ENCODE results near the gene DDOST.
"Not testable (repeated sequence)": the region's sequence is repeated elsewhere in the genome, so short reads cannot be mapped to it uniquely, and the experiment has no call there.

DDOST gene

DNA sequence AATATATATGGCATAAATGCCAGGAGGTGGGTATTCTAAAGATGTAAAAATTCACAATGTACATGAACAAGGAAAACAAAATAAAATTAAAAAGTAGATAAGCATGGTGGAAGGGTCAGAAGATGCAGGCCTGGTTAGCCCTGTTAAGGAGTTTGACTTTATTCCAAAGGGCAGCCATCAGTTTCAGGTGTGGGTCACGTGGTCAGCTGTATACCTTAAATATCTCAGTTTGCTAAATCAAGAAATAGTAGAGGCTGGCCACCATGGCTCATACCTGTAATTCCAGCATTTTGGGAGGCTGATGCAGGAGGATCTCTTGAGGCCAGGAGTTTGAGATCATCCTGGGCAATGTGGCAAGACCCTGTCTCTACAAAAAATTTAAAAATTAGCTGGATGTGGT, 36.5 kb downstream of the DDOST start:
- DNase-seq (ENCODE audit: low read depth) = no peak

DNA sequence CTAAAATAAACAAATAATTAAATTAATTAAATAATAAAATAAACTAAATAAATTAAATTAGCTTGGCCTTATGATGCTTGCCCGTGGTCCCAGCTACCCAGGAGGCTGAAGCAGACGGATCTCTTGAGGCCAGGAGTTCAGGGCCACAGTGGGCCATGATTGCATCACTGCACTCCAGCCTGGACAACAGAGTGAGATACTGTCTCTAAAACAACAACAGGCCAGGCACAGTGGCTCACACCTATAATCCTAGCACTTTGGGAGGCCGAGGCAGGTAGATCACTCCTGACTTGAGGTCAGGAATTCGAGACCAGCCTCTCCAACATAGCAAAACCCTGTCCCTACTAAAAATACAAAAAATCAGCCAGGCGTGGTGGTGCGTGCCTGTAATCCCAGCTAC, 40.2 kb downstream of the DDOST start:
- DNase-seq (ENCODE audit: low read depth) = no peak

DNA sequence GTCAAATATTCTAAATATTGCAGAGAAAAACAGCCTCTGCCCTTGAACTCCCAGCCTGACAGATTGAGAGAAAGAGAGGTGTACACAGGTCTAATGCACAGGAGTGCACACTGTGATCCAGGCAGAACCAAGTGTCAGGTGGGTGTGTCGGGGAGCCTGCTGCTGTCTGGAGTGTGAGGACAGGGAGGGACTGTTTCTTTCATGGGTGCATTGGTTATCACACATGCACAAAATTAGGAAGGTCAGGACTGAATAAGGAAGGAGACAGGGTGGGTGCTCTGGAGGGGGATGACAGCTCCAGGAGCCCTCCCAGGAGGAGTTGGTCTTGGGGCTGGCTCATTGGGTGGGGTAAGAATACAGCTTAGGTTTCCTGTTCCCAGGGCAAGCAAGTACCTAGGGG, 41.2 kb downstream of the DDOST start:
- DNase-seq (ENCODE audit: low read depth) = no peak

DNA sequence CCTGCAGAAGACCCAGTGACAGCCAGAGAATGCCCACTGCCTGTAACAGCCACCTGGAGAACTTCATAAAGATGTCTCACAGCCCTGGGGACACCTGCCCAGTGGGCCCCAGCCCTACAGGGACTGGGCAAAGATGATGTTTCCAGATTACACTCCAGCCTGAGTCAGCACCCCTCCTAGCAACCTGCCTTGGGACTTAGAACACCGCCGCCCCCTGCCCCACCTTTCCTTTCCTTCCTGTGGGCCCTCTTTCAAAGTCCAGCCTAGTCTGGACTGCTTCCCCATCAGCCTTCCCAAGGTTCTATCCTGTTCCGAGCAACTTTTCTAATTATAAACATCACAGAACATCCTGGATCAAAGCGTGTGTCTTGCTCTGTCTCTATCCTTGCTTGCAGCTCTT, 42.6 kb downstream of the DDOST start:
- DNase-seq (ENCODE audit: low read depth) = no peak

DNA sequence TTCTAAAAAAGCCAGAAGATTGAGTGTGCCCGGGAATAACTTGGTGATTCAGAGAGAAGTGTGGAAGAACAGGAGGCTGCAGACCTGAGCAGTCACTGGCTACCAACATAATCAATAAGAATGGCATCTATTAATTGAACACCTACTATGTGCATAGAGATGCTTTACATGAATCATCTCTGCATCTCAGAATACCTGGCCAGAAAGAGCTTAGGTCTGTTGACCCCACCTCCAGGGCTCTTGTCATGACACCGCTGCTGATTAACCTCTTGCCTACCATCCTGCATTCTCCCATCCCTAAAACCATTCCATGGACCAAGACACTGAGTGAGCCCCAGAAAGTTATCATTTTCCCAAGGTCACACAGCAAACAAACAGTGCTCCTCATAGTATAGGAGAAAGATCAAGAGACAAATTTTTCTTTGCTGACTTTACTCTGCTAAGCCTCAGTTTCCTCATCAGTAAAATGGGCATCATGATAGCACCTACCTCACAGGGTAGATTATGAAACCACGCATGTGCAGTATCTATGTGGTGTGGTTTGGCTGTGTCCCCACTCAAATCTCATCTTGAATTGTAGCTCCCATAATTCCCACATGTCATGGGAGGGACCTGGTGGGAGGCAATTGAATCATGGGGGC, 44.2 kb downstream of the DDOST start:
- DNase-seq (ENCODE audit: low read depth) = no peak

DNA sequence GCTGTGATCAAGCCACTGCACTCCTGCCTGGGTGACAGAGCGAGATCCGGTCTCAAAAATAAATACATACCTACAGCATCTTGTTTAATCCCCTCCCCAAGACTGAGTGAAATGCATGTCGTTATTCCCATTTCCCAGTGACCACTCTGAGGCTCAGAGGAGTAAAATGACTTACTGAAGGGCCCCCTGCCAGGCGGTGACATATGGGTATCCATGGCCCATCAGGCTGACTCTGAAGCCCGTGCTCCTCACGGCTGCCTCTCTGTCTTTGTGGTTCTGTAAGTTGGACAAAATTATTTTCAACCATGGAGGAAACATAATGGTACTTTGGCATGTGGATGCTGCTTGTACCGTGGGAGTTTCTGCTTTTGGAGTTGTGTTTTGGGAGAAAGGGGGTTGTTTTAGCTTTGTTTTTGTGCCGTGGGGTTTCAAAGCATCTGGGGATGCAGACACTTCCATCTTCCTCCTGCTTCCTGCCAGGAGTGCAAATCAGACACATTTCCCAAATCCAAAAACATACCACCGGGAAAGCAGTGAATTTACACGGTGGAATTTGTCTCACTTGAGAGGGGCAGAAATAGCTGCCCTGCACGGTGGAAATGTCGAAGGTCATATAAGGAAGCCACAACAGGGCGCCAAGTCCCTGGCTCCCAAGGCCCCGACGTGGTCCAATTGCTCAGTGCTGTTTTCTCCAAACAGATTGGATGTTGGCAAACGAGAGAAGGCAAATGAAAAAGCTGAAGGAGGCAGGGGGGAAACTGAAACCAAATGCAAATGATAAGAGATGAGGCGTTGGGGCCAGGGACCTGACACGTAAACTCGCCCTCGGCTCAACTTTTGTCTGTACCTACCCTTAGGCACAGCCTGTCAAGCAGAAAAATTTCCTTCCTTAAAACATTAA, 45.0 kb downstream of the DDOST start:
- no peak for DNase-seq (ENCODE audit: low read depth)

DNA sequence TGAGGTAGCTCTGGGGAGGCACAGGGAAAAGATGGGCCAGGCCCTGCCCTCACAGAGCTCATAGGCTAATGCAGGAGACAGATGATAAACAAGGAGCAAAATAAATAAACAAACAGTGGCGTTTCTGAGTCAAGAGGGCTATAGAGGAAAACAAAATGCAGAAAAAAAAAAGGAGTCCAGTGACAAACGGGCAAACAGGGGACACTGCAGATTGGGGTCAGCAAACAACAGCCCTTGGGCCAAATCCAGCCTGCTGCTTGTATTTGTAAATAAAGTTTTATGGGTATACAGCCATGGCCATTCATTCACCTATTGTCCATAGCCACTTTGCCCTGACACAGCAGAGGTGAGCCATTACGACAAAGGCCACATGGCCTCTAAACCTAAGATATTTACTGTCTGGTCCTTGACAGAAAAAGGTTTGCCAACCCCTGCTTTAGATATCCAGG, 47.0 kb downstream of the DDOST start:
- no peak for DNase-seq (ENCODE audit: low read depth)

DNA sequence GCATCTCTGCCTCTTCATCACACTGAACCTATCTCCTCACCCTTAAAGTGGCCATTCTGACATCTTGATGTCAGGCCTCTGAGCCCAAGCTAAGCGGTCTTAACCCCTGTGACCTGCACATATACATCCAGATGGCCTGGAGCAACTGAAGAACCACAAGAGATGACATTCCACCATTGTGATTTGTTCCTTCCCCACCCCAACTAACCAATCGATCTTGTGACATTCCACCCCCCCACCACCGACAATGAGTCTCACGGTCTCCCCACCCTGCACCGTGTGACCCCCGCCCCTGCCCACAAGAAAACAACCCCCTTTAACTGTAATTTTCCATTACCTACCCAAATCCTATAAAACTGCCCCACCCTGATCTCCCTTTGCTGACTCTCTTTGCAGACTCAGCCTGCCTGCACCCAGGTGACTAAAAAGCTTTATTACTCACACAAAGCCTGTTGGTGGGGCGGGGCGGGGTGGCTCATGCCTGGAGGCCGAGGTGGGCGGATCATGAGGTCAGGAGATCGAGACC, 48.9 kb downstream of the DDOST start:
- no peak for DNase-seq (ENCODE audit: low read depth)

DNA sequence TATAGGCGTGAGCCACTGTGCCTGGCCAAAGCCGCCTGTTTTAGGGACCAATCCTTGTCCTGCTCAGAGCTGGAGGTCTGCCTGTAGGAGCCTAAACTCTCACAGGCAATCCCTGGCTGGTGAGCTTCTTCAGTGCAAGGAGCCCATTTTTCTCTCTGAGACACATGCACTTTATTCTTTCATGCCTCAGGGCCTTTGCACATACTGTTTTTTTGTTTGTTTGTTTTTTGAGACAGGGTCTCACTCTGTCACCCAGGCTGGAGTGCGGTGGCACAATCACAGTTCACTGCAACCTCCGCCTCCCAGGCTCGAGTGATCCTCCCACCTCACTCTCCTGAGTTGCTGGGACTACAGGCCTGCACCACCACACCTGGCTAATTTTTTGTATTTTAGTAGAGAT, 49.5 kb downstream of the DDOST start:
- DNase-seq (ENCODE audit: low read depth) = no peak

DNA sequence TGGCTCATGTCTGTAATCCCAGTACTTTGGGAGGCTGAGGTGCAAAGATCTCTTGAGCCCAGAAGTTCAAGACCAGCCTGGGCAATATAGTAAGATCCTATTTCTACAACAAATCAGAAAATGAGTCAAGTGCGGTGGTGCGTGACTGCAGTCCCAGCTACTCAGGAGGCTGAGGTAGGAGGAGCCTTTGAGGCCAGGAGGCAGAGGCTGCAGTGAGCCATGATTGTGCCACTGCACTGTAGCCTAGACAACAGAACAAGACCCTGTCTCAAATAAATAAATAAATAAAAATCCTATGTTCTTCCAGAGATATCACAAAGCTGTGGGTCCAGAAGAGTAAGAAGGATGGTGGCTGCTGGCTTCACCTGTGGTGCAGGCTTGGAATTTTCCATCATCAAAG, 50.2 kb downstream of the DDOST start:
- no peak for DNase-seq (ENCODE audit: low read depth)

DNA sequence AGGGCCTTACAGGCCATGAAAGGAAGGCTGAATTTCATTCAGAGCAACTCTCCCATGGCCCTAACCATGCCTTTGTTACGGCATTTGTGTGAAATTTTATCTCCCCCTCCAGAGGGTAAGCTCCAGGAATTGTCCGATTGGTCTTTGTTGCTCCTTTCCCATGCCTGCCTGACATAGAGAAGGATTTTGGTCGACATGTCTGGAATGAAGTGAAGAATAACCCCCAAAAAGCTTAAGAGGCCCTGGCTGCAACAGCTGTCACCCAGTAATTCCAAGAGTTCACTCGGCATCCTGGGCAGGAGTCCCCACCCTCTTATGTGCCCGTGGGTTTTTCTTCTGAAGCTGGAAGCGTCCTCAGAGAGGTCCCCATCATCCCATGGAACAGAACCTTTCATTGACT, 51.6 kb downstream of the DDOST start:
- DNase-seq (ENCODE audit: low read depth) = no peak

DNA sequence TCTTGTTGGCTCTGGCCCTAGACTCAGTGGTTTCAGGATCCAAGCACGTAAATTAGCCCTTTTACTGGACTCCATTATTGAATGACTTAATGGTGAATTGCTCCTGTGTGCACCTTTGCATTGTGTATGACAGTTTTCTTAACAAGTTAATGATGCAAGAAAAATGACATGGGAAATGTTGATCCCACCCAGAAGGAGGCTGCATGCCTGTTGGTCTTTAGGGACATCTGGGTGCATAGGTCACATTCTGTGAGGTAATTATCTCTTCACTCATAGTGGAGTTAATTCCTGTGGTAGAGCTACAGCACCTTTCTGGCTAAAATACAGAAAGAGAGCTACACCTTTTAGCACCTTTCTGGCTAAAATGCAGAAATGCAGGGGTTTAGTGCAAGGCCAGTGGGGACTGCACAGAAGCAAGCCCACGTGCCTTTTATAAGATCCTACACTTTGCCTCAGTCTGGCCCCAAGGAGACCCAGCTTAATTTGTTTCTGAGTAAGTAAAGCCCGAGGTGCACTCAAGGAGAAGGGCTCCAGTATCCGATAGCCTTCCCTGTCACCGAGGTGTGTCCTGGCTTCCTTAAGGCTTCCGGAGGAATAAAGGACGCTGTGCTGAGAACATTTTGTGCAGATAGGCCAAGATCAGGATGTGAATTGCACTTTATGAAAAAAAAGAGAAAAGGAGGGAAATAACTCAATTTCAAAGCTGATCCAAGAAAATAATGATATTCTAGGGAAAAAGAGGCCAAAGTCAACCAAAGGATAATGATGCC, 54.2 kb downstream of the DDOST start:
- DNase-seq (ENCODE audit: low read depth) = not testable (repeated sequence)

DNA sequence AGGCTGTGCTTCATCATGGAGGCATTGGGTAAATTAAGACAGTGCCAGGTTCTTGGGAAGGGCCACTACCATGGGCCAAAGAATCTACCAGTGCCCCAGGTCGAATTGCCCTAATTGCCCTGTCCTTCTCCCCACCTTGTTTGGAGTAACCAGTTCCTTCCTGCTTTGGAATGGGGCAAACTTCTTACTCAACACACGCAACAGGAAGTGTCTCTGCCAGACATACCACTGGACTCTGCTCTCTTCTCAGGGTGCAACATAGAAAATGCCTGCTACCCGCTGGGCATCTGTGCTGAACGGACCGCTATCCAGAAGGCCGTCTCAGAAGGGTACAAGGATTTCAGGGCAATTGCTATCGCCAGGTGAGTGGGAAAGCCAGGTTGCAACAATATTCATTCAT, 56.5 kb downstream of the DDOST start:
- no peak for DNase-seq (ENCODE audit: low read depth)

DNA sequence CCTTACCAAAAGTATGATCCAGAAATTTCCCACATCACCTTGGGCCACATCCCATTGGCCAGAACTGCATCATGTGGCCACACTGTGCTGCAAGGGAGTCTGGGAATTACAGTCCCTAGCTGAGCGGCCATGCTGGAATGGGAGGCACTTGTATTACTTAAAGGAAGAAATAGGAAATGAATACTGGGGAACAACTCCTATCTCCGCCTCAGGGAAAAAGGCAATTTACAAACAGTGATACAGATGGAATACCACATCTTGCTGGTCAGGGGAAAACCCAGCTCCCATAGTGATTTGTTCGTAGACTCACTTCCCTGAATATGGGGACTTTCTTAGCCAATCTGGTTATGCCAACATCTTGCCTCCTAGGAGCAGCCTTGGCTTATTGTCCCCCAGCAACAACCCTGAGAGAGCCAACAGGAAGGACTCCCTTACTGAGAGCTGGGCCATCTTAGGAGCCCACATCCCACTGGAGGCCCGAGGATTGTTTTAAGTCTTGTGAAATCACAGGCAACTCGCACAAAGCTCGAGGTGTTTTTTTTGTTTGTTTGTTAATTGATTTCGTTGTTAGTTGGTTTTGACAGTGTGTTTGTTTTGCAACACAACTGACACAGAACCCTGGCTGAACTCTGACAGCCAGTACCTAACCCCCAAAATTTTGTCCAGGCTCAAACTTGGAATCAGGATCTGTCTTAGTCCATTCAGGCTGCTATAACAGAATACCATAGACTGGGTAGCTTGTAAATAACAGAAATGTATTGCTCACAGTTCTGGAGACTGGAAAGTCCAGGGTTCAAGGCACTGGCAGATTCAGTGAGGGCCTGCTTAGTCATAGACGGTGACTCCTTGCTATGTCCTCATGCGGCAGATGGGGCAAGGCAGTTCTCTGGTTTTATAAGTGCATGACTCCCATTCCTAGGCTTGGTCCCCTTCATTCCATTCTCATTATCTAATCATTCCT, 57.4 kb downstream of the DDOST start:
- DNase-seq (ENCODE audit: low read depth) = peak; percentile 97

DNA sequence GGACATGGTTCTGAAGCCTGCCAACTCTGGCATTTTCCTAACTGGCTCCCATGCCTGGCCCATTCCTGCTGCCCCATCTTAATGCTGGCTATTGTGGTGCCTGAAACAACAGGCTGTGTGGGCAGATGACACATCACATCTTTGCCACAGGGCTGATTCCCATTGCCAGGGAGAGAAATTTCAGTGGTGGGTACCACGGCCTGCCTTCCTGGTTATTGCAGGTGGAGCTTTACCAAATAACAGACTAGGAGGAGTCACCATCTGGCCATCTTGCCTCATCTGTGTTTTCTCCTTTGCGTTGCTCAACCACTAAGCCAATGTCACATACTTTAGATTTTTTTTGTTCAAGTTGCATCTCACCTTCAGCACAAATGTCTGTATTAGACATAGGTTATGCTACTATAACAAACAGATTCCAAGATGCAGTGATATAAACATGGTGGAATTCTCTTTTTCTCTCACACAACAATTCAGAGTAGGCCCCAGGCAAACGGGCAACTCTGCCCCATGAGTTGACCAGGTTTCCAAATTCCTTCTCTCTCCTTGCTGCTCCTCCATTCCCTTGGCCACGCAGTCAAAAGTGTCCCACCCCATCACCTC, 58.2 kb downstream of the DDOST start:
- DNase-seq (ENCODE audit: low read depth) = peak; percentile 64
